ENCODE data around the gene FYB1. TPM values are rescaled to one million over a fixed set of nuclear protein-coding genes. Genes with fewer than 3 reads are reported as not detected.
A peak's percentile ranks its signal among the peaks of the same experiment; 100 is the strongest.

Gene FYB1
- total RNA-seq, 2 donors from 2014 or later, result 127 to 131 TPM

DNA sequence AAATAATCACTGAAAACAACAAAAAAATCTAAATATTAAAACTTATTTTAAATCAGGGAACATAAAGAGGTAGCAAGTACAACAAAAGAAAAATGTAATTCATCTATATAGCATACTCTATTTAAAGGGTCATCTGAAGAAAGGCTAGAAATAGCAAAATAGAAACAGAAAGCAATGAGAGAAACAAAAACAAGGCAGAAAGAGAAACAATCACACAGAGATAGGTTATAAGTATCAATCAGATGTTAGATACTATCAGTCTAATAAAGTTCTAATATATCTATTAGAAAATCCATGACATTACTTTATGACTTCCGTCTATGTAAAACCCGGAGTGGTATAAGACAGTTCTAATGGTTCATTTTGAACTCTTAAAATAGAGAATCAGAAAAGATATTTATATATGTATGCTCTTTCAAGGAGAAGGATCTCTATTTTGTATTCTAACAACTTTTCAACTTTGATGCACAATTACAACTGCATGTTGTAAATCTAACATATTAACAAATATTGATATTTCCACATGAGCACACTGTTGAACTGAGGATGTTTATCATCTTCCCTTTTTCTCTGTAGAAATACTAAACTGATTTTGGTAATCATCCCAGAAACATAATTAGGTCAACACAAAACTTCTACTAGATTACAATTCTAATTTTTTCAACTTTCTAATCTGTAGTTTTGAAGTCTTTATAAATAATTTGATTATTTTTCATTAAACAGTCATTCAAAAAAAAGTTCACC, 161.0 kb downstream of the FYB1 start:
- Mint-ChIP-seq H3K36me3 (ENCODE audit: insufficient read depth in 2 of 2) (peaks cover 2% of the 10 kb centered on the region in 2 donors), H3K4me3 (peak overlapping the region; percentile 63 to 64), H3K27ac (peak overlapping the region; percentile 83), H3K27me3 (ENCODE audit: low read depth) (no peaks in the 10 kb centered on the region), H3K9me3 (no peaks in the 10 kb centered on the region), H3K4me1 (ENCODE audit: low read depth) (peaks cover 69% of the 10 kb centered on the region)
- DNase-seq (no peak), ATAC-seq (replicated peaks in 1 of 2) (peak in 1 of 2 donors; percentile 39)

DNA sequence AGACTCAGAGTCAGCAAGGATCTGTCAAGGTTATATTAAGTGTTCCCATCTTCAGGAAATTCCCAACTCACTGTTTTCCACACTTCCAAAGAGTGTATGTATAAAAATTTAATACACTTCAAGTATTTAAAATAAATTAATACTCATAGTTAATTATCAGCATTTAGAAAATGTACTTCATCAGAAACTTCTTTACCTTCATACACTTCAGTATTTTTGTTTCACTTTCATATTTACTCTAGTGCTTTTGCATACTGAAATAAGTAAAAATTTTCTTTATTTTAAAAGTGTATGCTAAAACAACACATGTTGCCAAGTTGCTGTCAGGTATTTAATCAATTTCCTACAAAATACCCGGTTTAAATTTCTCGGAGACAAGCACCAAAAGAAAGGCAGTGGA, 161.6 kb downstream of the FYB1 start:
- Mint-ChIP-seq H3K36me3 (ENCODE audit: insufficient read depth in 2 of 2) (peaks cover 2% of the 10 kb centered on the region in 2 donors), H3K27ac (peak overlapping the region; percentile 17), H3K9me3 (no peaks in the 10 kb centered on the region), H3K4me1 (ENCODE audit: low read depth) (peaks cover 66% of the 10 kb centered on the region), H3K27me3 (ENCODE audit: low read depth) (no peaks in the 10 kb centered on the region), H3K4me3 (peak overlapping the region; percentile 63 to 64)
- DNase-seq (no peak), ATAC-seq (replicated peaks in 1 of 2) (no peak)

DNA sequence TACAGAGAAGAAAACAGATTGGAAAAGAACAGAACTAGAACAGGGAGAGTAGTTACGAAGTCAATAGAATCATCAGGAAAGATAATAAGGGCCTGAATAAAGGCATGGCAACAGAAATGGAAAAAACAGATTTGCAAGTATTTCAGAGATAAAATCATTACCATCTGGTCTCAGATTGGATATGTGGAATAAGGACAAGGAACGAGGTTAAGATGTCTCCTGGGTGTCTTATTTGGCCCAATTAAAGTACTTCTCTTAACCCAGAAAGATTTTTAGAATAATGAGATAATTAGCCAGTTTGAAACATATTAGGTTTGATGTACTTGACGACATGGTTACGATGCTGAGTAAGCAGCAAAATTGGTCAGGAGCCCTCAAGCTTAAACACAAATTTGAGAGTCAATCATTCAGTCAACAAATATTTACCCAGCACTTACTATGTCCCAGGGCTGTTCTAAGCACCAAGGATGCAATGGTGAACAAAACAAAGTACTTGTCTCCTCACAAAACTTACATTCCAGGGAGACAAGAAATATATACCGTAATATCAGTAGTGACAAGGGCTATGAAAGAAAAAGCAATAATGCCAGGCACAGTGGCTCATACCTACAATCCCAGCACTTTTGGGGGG, 163.5 kb downstream of the FYB1 start:
- no peak for DNase-seq
- H3K4me1 Mint-ChIP-seq (ENCODE audit: low read depth), result peaks cover 62% of the 10 kb centered on the region
- no peak overlapping the region for H3K4me3 Mint-ChIP-seq
- peak overlapping the region; percentile 9 for H3K27ac Mint-ChIP-seq
- no peaks in the 10 kb centered on the region for H3K27me3 Mint-ChIP-seq (ENCODE audit: low read depth)
- no peaks in the 10 kb centered on the region for H3K9me3 Mint-ChIP-seq
- H3K36me3 Mint-ChIP-seq (ENCODE audit: insufficient read depth in 2 of 2), result peaks cover 2% of the 10 kb centered on the region in 2 donors
- no peak for ATAC-seq (replicated peaks in 1 of 2)

Other genes with a start within 250 kb of the FYB1 start
- gene RICTOR, start 145.2 kb downstream of the FYB1 start, total RNA-seq, result 10 to 100 TPM; 34.6 to 47.0 TPM
- gene C9, start 144.9 kb upstream of the FYB1 start, total RNA-seq, result not detected
- gene DAB2, start 205.4 kb upstream of the FYB1 start, total RNA-seq, result not detected

All from activated T-cell treated with anti-CD3 and anti-CD28 coated beads, Interleukin-2, amount 50 U/mL, for 72 hours (primary cell).